NB4 (cell line): ENCODE measurements around the gene ANG.

Experiments used
- CTCF ChIP-seq: IDR thresholded peaks from one replicate; pipeline ENCODE4 v1.5.1; 2012; ENCODE audit warnings: low read depth, low read length
- MAX ChIP-seq: IDR thresholded peaks from 2 replicates; pipeline ENCODE4 v1.6.1; 2011; ENCODE audit warnings: low read depth, low read length

GRCh38 chr14:20726531-20726930 lies 38.0 kb downstream of the ANG start:
- no peak for TF ChIP-seq CTCF
- no peak for TF ChIP-seq MAX
